ENCODE data around the gene MITF. TPM values are rescaled to one million over a fixed set of nuclear protein-coding genes. Genes with fewer than 3 reads are reported as not detected.
A peak's percentile ranks its signal among the peaks of the same experiment; 100 is the strongest.

The MITF gene
- total RNA-seq, 1 donor from 2014 or later = 8.7 TPM

GRCh38 chr3:69761896-69762767 is 22.9 kb downstream of the MITF start:
- DNase-seq (ENCODE audit: extremely low spot score, unreplicated experiment) = no peak
- no peak for TF ChIP-seq CTCF (conservative IDR thresholded peaks at IDR 0.05)
- no peak overlapping the region for H3K4me3 Mint-ChIP-seq
- no peaks in the 10 kb centered on the region for H3K27me3 Mint-ChIP-seq
- peaks cover 22% of the 10 kb centered on the region for H3K4me1 Mint-ChIP-seq (ENCODE audit: unreplicated experiment)
- H3K36me3 Mint-ChIP-seq = no peaks in the 10 kb centered on the region
- no peaks in the 10 kb centered on the region for H3K9me3 Mint-ChIP-seq
- no peak overlapping the region for H3K27ac Mint-ChIP-seq

GRCh38 chr3:69762768-69763229 is 23.5 kb downstream of the MITF start:
- Mint-ChIP-seq H3K27ac (no peak overlapping the region), H3K36me3 (no peaks in the 10 kb centered on the region), H3K9me3 (no peaks in the 10 kb centered on the region), H3K4me3 (no peak overlapping the region), H3K27me3 (no peaks in the 10 kb centered on the region), H3K4me1 (ENCODE audit: unreplicated experiment) (peaks cover 22% of the 10 kb centered on the region)
- no peak for TF ChIP-seq CTCF (conservative IDR thresholded peaks at IDR 0.05)
- no peak for DNase-seq (ENCODE audit: extremely low spot score, unreplicated experiment)

DNA sequence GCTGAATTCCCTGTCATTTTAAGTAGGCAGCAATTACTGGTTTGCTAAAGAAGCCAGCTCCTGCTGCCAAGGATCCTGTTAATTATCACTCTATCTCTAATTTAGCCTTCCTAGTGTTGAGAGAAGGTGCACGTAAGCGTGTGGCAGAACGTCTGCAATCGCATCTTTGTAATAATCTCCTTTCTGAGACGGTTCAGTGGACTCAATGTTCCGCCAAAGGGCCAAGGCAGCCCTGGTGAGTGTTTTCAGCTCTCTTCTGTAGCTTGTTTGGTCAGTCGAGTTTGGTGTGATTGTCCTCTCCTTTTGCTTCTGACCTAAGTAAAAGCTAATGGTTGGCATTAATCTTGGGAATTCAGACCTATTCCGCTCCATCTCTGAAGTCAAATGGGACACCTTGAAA is 24.2 kb downstream of the MITF start:
- Mint-ChIP-seq H3K4me3 (no peak overlapping the region), H3K27ac (no peak overlapping the region), H3K4me1 (ENCODE audit: unreplicated experiment) (peaks cover 22% of the 10 kb centered on the region), H3K36me3 (no peaks in the 10 kb centered on the region), H3K9me3 (no peaks in the 10 kb centered on the region), H3K27me3 (no peaks in the 10 kb centered on the region)
- no peak for DNase-seq (ENCODE audit: extremely low spot score, unreplicated experiment)
- no peak for TF ChIP-seq CTCF (conservative IDR thresholded peaks at IDR 0.05)

DNA sequence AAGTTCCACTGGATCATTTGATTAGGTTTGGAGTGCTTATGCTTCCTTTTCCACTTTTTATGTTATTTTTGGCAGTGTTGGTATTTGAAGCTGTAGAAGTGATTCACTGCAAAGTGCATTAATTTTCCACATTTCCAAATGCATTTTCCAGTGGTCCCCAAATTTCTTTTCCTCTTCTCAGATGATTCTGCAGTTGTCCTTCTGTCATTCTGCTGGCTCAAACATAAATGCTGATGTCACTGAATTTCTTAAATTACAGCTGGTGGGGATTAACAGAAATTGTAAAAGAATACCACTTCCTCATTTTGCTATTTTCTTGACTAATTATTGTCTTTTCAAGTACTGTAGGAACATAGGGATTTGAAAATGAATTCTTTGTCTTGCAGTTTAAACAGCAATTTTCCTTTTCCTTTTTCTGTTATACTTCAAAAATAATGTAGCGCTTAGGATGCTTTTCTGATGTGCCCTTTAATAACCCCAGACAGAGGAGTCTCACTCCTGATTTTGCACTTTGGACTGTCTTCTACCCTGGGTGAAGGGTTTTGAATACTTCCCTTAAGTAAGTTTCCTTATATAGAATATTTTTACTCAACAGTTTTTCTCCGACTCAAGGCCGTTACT is 25.0 kb downstream of the MITF start:
- peaks cover 22% of the 10 kb centered on the region for H3K4me1 Mint-ChIP-seq (ENCODE audit: unreplicated experiment)
- H3K27me3 Mint-ChIP-seq = no peaks in the 10 kb centered on the region
- no peaks in the 10 kb centered on the region for H3K36me3 Mint-ChIP-seq
- DNase-seq (ENCODE audit: extremely low spot score, unreplicated experiment) = no peak
- no peaks in the 10 kb centered on the region for H3K9me3 Mint-ChIP-seq
- H3K4me3 Mint-ChIP-seq = no peak overlapping the region
- peak overlapping the region; percentile 42 for H3K27ac Mint-ChIP-seq
- no peak for TF ChIP-seq CTCF (conservative IDR thresholded peaks at IDR 0.05)

- Mint-ChIP-seq H3K4me1 (ENCODE audit: unreplicated experiment) (peaks cover 23% of the 10 kb centered on the region), H3K4me3 (no peak overlapping the region), H3K9me3 (no peaks in the 10 kb centered on the region), H3K27ac (peak overlapping the region; percentile 42), H3K36me3 (no peaks in the 10 kb centered on the region), H3K27me3 (no peaks in the 10 kb centered on the region)
- no peak for DNase-seq (ENCODE audit: extremely low spot score, unreplicated experiment)
- TF ChIP-seq CTCF (conservative IDR thresholded peaks at IDR 0.05) = no peak
Observed at GRCh38 chr3:69764861-69765260, 25.6 kb downstream of the MITF start.
